Measurements from ENCODE around the gene PUM1. TPM values are rescaled to one million over a fixed set of nuclear protein-coding genes. Genes with fewer than 3 reads are reported as not detected.

Gene PUM1
- total RNA-seq, 2 donors from 2014 or later, result 207 to 210 TPM

- Histone ChIP-seq H3K9ac (ENCODE audit: extremely low read depth, low read length, poor library complexity, severe bottlenecking) (no peak overlapping the region), H3K9me3 (ENCODE audit: control insufficient read depth, low read length) (no peaks in the 10 kb centered on the region), H3K4me3 (ENCODE audit: low read length) (no peak overlapping the region), H3K36me3 (ENCODE audit: control insufficient read depth, insufficient read depth, low read length) (peaks cover 94% of the 10 kb centered on the region), H3K4me1 (ENCODE audit: control insufficient read depth, insufficient read depth, low read length) (no peaks in the 10 kb centered on the region), H3K27ac (ENCODE audit: low read depth, low read length) (no peak overlapping the region), H3K27me3 (ENCODE audit: control insufficient read depth, insufficient read depth, low read length, poor library complexity, severe bottlenecking) (no peaks in the 10 kb centered on the region)
- no peak for DNase-seq
- Mint-ChIP-seq H3K4me1 (peaks cover 3% of the 10 kb centered on the region), H3K27me3 (ENCODE audit: insufficient read depth) (no peaks in the 10 kb centered on the region), H3K27ac (no peak overlapping the region), H3K4me3 (no peak overlapping the region), H3K36me3 (ENCODE audit: low read depth) (peaks cover 88% of the 10 kb centered on the region), H3K9me3 (no peaks in the 10 kb centered on the region)
- no peak for TF ChIP-seq CTCF (conservative IDR thresholded peaks at IDR 0.05)
- WGBS, 2 experiments (ENCODE audit: insufficient coverage in 1 of 2, insufficient read length in 1 of 2), result 90 to 94% methylated on average over 6 of the region's 6 CpGs
Measured at GRCh38 chr1:30962609-30963508, 102.7 kb downstream of the PUM1 start.

GRCh38 chr1:30957560-30958222 lies 107.8 kb downstream of the PUM1 start:
- Histone ChIP-seq H3K27ac (ENCODE audit: low read depth, low read length) (no peak overlapping the region), H3K9ac (ENCODE audit: extremely low read depth, low read length, poor library complexity, severe bottlenecking) (no peak overlapping the region), H3K36me3 (ENCODE audit: control insufficient read depth, insufficient read depth, low read length) (peaks cover 93% of the 10 kb centered on the region), H3K27me3 (ENCODE audit: control insufficient read depth, insufficient read depth, low read length, poor library complexity, severe bottlenecking) (no peaks in the 10 kb centered on the region), H3K4me3 (ENCODE audit: low read length) (no peak overlapping the region), H3K4me1 (ENCODE audit: control insufficient read depth, insufficient read depth, low read length) (no peaks in the 10 kb centered on the region), H3K9me3 (ENCODE audit: control insufficient read depth, low read length) (no peaks in the 10 kb centered on the region)
- TF ChIP-seq CTCF (conservative IDR thresholded peaks at IDR 0.05), result no peak
- 93 to 100% methylated on average over 2 to 3 of the region's 4 CpGs for WGBS, 2 experiments (ENCODE audit: insufficient coverage in 1 of 2, insufficient read length in 1 of 2)
- Mint-ChIP-seq H3K27me3 (ENCODE audit: insufficient read depth) (no peaks in the 10 kb centered on the region), H3K4me1 (no peaks in the 10 kb centered on the region), H3K4me3 (no peak overlapping the region), H3K36me3 (ENCODE audit: low read depth) (peaks cover 85% of the 10 kb centered on the region), H3K27ac (no peak overlapping the region), H3K9me3 (no peaks in the 10 kb centered on the region)
- DNase-seq, result no peak

GRCh38 chr1:30955448-30956015 lies 110.0 kb downstream of the PUM1 start:
- Histone ChIP-seq H3K27me3 (ENCODE audit: control insufficient read depth, insufficient read depth, low read length, poor library complexity, severe bottlenecking) (no peaks in the 10 kb centered on the region), H3K4me3 (ENCODE audit: low read length) (no peak overlapping the region), H3K4me1 (ENCODE audit: control insufficient read depth, insufficient read depth, low read length) (no peaks in the 10 kb centered on the region), H3K9me3 (ENCODE audit: control insufficient read depth, low read length) (no peaks in the 10 kb centered on the region), H3K9ac (ENCODE audit: extremely low read depth, low read length, poor library complexity, severe bottlenecking) (no peak overlapping the region), H3K27ac (ENCODE audit: low read depth, low read length) (no peak overlapping the region), H3K36me3 (ENCODE audit: control insufficient read depth, insufficient read depth, low read length) (peaks cover 96% of the 10 kb centered on the region)
- no peaks in the 10 kb centered on the region for H3K27me3 Mint-ChIP-seq (ENCODE audit: insufficient read depth)
- 78% methylated on average over 1 of the region's 1 CpG; no CpG with 5 or more reads in 1 of the 2 experiments for WGBS, 2 experiments (ENCODE audit: insufficient coverage in 1 of 2, insufficient read length in 1 of 2)
- DNase-seq, result no peak
- H3K27ac Mint-ChIP-seq, result no peak overlapping the region
- no peaks in the 10 kb centered on the region for H3K9me3 Mint-ChIP-seq
- H3K4me1 Mint-ChIP-seq, result no peaks in the 10 kb centered on the region
- TF ChIP-seq CTCF (conservative IDR thresholded peaks at IDR 0.05), result no peak
- H3K36me3 Mint-ChIP-seq (ENCODE audit: low read depth), result peaks cover 85% of the 10 kb centered on the region
- no peak overlapping the region for H3K4me3 Mint-ChIP-seq
